GM19193 (cell line): ENCODE results near the gene SH2D7.

ENCODE experiments used
- POLR2A ChIP-seq: IDR thresholded peaks from 4 replicates; pipeline ENCODE4 v1.6.1; 2011; ENCODE audit not compliant: insufficient read depth, insufficient read length; ENCODE audit errors: extremely low read depth

SH2D7 gene

DNA sequence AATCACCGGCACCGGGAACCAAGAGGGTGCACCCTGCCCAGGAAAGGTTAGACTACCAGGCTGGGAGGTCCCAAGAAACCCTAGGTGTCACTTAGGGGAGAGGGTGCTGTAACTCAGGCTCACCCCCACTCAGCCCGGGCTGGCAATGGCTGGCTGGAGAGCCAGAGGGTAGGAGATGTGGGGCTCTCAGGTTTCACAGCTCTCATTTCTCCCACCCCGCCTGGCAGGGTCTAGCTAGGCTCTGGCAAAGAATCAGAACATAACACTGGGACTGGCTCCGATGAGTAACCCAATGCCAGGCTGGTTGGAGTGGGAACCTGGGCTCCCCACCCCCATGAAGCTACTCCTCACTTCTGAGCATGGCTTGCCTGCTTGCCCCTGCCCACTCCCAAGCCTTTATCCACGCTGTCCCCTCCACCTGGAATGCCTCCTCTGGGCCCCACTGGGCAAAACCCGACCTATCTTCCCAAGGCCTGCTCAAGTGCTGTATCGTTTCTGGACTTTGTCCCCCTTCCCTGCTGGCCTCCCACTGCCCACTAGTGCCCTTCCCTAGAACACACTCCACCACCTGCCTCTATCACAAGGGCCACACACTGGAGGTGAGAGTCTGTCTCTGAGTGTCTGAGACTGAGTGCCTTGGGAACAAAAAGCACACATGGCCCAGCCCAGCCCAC, 36.9 kb downstream of the SH2D7 start:
- TF ChIP-seq POLR2A: no peak

DNA sequence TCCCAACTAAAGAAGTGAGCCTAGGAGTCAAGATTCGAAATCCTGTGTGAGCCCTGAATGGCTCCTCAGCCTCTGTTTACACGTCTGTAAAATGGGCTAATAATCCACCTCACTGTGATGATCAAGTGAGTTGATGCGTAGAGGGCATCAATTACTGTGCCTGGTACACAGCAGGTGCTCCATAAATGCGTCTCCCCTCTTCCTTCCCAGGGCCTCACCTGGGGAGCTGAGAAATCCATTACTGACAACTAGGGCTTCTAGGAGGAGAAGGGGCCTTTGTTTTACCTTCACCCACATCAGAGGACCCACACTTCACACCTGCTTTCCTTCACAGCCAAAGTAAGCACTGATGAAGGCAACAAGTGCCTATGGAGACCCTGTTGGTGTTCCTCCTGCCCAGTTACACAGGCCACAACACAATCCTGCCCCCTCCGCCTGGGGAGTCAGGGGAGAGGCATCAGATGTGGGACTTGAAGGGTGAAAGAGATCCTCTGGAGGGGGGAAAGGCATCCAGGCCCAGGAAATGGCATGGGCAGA, 37.5 kb downstream of the SH2D7 start:
- no peak for TF ChIP-seq POLR2A

DNA sequence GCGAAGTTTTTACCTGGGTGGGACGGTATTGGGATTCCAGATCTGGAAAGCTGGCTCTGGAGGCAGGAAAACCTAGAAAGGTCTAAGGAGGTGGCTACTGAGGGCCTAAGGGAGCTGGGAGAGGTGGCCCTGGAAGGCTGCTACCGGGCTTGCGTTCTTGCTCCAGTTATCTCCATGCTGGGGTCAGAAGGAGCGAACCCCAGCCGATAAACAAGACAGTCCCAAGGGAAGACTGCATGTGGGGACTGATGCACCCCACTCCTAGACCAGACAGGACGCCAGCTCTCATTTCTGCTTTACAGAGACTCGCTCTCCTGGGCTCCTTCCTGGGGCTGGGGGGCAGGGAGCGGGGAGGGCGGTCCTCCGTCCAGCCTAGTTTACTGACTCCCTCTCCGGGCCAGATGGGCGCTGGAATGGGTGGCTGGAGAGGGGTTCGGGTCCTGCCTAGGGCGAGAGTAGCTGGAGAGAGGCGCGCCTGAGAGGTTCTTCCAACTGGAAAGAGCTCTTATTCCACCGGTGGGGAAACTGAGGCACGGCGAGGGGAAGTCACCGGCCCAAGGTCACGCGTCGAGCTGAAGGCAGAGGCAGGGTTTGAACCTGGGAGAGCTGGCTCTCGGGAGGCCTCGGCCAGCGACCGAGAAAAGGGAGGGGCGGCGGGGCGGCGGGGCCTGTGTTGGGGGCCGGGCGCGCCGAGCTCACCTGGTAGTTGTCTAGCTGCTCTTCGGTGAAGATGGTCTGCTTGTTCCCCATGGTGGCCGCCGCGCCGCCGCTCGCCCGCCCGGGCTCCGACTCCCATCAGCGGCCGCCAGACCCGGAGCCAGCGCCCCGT, 38.3 kb downstream of the SH2D7 start:
- TF ChIP-seq POLR2A: no peak

DNA sequence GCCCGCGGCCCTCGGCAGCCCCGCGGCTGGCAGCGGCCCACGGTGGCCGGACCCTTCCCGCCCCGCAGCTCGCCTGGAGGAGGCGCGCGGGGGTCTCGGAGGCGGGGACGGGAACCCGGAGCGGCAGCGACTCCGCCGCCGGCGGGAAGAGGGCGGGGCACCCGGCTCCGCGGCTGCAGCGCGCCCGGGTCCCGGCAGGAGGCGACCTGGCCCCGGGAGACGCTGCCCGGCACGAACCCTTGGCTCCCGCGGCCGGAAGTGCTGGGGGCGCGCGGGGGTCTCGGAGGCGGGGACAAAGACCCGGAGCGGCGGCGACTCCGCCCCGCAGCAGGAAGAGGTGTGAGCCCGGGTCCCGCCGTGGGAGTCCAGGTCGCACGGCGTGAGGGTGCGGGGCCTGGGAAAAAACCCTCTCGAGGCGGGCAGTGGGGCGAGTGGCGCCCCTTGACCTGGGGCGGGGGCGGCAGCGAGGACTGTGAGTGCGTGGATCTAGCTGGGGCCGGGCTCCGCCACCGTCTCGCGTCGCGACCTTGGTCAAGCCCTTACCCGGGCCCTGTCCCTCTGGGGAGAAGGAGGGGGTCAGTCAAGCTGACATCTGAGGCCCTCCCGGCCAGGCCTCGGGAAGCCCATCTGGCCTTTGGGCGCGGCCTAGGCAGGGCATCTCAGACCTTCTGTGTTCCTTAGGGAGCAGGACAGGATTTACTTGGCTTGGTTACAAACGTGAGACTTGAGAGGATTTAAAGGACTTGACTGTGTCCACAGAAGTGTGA, 39.1 kb downstream of the SH2D7 start, which contains the start of gene CIB2:
Gene CIB2, minus strand, starts transcription at position 151 of the 767 bp plus-strand sequence. CDS start 230 bp downstream, outside the sequence.
- peak; percentile 58 for TF ChIP-seq POLR2A

DNA sequence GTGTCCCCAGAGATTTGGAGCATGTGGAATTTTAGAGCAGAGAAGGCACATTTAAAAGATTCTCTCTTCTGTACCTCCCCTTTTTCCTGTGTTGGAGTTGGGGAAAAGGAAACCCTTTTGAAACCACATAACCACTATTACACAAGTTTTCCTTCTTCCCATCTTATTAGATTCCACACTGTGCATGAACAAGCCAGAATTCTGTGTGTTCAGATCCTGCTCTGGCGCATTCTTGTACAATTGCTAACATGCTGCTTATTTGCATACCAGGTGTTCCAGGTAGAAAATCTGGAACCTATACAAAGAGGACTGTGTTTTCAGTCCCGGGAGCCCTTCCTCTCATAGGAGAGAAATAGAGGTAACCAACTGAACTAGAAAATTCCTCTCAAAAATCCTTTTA, 41.4 kb downstream of the SH2D7 start:
- no peak for TF ChIP-seq POLR2A

DNA sequence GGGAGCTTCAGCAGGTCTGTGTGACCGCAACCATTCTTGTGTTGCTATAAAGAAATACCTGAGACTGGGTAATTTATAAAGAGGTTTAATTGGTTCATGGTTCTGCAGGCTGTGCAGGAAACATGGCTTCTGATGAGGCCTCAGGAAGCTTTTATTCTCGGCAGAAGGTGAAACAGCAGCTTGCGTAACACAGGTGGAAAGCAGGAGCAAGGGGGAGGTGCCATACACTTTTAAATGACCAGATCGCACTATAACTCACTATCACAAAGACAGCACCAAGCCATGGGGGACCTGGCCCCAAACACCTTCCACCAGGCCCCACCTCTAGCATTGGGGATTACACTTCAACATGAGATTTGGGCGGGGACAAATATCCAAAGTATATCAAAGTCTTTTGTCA, 47.2 kb downstream of the SH2D7 start:
- no peak for TF ChIP-seq POLR2A

DNA sequence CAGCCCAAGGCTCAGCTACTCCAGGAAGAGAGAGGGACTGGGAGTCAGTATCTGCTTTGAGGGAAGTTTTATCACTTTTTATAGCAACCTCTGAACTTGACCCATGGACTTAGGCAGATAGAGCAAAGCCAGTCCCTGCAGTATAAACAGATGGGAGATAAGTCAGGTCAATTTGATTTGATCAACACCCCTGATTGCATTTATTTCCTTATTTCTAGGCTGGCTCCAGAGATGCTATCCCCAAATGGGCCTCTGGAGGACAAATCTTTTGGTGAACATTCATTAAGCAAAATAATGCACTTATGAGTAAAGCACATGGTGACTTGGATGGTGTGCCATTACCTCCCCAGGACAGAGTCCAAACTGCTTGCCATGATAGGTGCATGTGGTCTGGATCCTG, 47.9 kb downstream of the SH2D7 start:
- TF ChIP-seq POLR2A: no peak

DNA sequence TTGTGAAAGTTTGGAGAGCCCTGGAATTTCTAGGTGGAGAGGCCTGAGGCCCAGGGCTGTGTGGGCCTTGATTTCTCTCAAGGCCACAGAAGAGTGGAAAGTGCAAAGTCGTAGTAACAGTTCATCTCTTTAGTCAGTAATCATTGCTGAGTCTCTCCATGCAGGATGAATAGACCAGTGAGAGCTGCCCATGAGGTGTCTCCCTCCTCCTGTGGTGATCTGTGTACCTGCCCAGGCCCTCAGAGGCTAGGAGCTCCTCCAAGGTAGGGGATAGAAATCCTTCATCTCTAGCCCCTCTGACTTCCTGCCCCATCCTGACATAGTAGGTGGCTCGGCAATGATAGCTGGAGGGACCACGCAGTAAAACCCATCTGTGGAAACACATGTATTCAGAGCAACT, 50.0 kb downstream of the SH2D7 start:
- no peak for TF ChIP-seq POLR2A

DNA sequence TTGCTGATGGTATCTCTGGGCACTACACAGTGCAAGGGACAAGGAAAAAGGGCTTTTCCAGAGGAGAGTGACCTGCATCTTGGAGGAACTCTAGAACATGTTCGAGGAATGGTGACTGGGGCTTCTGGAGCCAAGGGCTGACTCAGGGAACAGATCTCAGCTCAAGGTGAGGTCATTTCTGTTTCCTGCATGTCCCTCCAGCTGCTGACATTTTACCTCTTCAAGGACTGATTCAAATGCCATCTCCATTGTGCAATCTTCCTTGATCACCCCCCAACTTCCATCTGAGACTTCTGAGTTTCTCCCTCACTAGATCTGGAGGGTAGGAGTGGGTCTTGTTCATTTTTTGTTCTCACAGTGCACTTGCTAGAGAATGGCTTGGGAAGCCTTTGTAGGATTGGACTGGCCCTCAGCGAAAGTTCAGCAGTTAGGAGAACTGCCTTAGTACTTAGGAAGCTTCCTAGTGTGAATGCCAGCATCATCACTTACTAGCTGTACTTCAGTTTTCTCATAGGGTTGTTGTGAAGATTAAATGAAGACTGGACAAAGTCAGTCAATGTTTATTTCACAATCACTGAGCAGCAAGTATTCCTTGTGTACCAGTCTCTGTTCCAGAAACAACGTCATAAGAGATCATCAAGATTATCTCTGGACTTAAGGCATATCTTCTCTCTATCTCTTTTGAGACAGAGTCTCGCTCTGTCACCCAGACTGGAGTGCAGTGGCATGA, 54.2 kb downstream of the SH2D7 start:
- no peak for TF ChIP-seq POLR2A

DNA sequence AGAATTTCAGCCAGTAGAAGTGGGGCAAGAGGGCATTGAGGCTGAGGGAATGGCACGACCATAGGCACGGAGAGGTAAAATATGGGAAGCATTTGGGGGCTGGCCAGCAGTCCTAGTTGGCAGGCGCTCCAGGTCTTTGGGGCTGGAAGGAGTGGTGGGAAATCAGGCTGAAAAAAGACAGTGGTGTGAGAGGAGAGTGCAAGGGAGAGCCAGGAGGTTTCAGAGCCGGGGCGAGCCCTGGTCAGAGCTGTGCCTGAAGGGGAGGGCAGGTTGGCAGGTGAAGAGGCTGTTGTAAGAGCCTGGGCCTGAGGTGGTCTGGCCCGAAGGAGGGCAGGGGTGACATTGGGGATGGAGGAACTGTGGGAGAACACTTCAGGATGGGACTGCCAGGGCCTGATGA, 55.2 kb downstream of the SH2D7 start:
- no peak for TF ChIP-seq POLR2A

DNA sequence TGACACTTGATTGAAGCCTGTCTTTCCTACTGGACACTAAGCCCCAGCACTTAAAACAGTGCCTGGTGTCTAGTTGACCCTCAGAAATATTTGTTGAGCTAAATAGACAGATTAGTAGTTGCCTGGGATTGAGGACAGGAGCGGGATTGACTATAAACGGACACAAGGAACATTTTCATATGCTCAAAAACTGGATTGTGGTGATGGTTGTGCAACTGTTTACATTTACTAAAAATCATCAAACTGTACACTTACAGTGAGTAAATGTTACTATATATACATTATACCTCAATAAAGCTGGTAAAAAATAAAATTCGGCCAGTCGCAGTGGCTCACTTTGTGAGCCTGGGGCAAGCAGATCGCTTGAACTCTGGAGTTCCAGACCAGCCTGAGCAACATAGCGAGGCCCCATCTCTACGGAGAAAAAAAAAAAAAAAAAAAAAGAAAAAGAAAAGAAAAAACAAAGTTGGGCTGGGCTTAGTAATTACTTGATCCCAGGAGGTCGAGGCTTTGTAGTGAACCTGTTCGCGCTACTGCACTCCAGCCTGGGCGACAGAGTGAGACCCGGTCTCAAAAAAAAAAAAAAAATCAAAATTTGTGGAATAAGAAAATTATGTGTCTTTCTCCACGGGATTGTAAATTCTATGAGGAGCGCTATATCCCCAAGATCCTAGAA, 56.2 kb downstream of the SH2D7 start:
- no peak for TF ChIP-seq POLR2A

DNA sequence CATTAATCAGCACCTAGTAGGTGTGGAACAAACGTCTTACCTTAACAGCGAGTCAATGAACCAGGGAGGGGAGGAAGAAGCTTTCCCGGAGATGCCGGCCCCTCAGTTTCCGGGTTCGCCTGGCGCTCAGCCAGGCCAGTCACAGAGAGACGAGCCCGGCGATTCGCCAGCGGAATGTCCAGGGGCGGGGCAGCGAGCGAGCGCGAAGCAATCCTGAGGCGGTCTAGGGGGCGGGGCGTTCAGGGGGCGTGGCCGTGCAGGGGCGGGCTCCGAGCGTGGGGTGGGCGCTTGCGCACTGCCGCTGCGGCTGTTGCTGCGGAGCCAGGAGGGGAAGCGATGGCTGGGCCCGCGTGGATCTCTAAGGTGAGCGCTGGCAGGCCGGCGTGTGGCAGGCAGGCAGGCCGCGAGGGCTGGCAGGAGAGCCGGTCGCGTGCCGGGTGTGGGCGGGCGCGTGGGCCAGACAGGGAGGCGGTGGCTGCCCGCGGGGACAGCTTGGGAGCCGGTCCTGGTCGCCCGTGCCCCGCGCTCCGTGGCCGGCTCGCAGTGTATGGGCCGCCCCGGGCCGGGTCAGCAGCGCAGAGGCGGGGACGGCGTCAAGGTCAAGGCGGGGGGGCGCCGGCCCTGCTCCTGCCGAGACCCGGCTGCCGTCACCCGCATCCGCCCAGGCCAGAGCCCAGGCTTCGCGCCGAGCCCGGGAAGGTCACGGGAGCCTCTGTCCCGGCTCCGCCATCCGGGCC, 56.9 kb downstream of the SH2D7 start, which contains the start of gene IDH3A:
Gene IDH3A, plus strand, starts transcription at position 295 of the 737 bp plus-strand sequence. Its CDS starts 42 bp downstream, at position 337.
- TF ChIP-seq POLR2A: peak; percentile 87
